SJSA1 (cell line): Measurements from ENCODE around the gene RHOJ. TPM values are rescaled to one million over a fixed set of nuclear protein-coding genes. Genes with fewer than 3 reads are reported as not detected.

Experiments used
- DNase-seq, 2 experiments: peaks; one replicate each; pipeline ENCODE4 v3.0.0-alpha.2; 2015 to 2020; ENCODE audit warnings: low spot score in 2 of 2, low read depth in 1 of 2
- H3K27ac ChIP-seq: fragments of 250-450 bp; sonication (Bioruptor Pico); 2 replicates; pipeline ENCODE4 v1.5.1; 2020; ENCODE audit warnings: mild to moderate bottlenecking, moderate library complexity
- H3K27me3 ChIP-seq: fragments of 250-450 bp; sonication (Bioruptor Pico); replicated peaks from 2 replicates; pipeline ENCODE4 v1.5.1; 2020; ENCODE audit warnings: mild to moderate bottlenecking, moderate library complexity
- H3K36me3 ChIP-seq: fragments of 250-450 bp; sonication (Bioruptor Pico); 2 replicates; pipeline ENCODE4 v1.5.1; 2020; ENCODE audit warnings: mild to moderate bottlenecking
- H3K4me1 ChIP-seq: fragments of 250-450 bp; sonication (Bioruptor Pico); replicated peaks from 2 replicates; pipeline ENCODE4 v1.6.1; 2021; ENCODE audit warnings: mild to moderate bottlenecking
- H3K4me3 ChIP-seq: fragments of 250-450 bp; sonication (Bioruptor Pico); 2 replicates; pipeline ENCODE4 v1.5.1; 2020; ENCODE audit warnings: mild to moderate bottlenecking
- H3K9me3 ChIP-seq: fragments of 250-450 bp; sonication (Bioruptor Pico); replicated peaks from 2 replicates; pipeline ENCODE4 v1.5.1; 2020; ENCODE audit warnings: mild to moderate bottlenecking
- total RNA-seq: library from RNA; depleted of rRNA; stranded (reverse); fragments of >200 nt; shearing (Covaris generic); gene quantifications from 2 replicates; pipeline ENCODE4 v1.2.3, GENCODE V29; 2014

RHOJ gene
- total RNA-seq, 1 experiment from 2014 or later = 0.32 TPM

GRCh38 chr14:63191211-63191610 is 13.0 kb upstream of the RHOJ start:
- no peak for DNase-seq
- Histone ChIP-seq H3K4me1 (no peaks in the 10 kb centered on the region), H3K27ac (no peak overlapping the region), H3K27me3 (no peaks in the 10 kb centered on the region), H3K4me3 (no peak overlapping the region), H3K9me3 (no peaks in the 10 kb centered on the region), H3K36me3 (no peaks in the 10 kb centered on the region)

- Histone ChIP-seq H3K9me3 (no peaks in the 10 kb centered on the region), H3K27ac (no peak overlapping the region), H3K27me3 (no peaks in the 10 kb centered on the region), H3K4me1 (no peaks in the 10 kb centered on the region), H3K36me3 (no peaks in the 10 kb centered on the region), H3K4me3 (no peak overlapping the region)
- no peak for DNase-seq
These were observed 12.2 kb upstream of the RHOJ start for GRCh38 chr14:63192085-63192484.

DNA sequence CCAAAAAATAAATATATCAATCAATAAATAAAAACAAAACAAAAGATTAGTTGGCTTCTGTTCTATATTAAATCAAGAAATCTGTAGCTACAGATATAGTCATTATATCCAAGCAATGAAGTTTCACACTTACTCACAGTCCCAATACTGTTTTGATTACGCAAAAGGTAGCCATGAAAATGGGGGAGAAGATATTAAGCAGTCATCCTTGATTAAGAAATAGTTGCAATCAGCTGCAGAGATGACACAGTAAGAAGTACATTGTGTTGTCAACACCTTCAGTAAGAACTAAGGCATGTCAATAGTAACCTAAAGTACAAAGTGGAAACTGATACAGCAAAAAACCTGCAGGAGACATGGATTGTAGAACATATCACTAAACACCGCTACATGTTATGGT is 11.0 kb upstream of the RHOJ start:
- no peak for DNase-seq
- Histone ChIP-seq H3K36me3 (no peaks in the 10 kb centered on the region), H3K4me3 (no peak overlapping the region), H3K9me3 (no peaks in the 10 kb centered on the region), H3K27me3 (no peaks in the 10 kb centered on the region), H3K27ac (no peak overlapping the region), H3K4me1 (no peaks in the 10 kb centered on the region)

GRCh38 chr14:63200035-63200740 is 4.1 kb upstream of the RHOJ start:
- no peaks in the 10 kb centered on the region for H3K27me3 ChIP-seq
- H3K36me3 ChIP-seq = no peaks in the 10 kb centered on the region
- no peaks in the 10 kb centered on the region for H3K9me3 ChIP-seq
- H3K27ac ChIP-seq = no peak overlapping the region
- H3K4me3 ChIP-seq = no peak overlapping the region
- H3K4me1 ChIP-seq = peaks cover 12% of the 10 kb centered on the region
- no peak for DNase-seq

GRCh38 chr14:63200767-63201166 is 3.5 kb upstream of the RHOJ start:
- no peaks in the 10 kb centered on the region for H3K9me3 ChIP-seq
- peaks cover 12% of the 10 kb centered on the region for H3K4me1 ChIP-seq
- DNase-seq = no peak
- no peaks in the 10 kb centered on the region for H3K36me3 ChIP-seq
- no peaks in the 10 kb centered on the region for H3K27me3 ChIP-seq
- H3K4me3 ChIP-seq = no peak overlapping the region
- H3K27ac ChIP-seq = no peak overlapping the region

DNA sequence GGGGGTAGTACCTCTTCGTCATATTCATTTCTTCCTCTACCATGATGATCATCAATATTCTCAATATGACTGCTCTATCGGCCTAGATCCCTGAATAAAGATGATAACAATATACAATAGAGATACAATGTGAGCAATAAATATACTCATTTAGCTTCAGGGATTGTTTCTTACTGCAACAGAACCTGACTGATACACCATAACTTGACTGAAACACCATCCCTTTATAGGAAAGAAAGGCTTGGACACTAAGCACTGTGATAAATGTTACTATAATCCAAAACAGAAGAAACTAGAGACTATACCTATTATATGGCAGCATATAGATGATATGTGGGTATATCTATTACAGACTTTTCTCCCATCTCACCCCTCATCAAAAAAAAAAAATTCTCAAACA is 1.2 kb upstream of the RHOJ start:
- no peak for DNase-seq
- Histone ChIP-seq H3K4me3 (no peak overlapping the region), H3K9me3 (no peaks in the 10 kb centered on the region), H3K36me3 (no peaks in the 10 kb centered on the region), H3K4me1 (peaks cover 12% of the 10 kb centered on the region), H3K27me3 (no peaks in the 10 kb centered on the region), H3K27ac (no peak overlapping the region)

GRCh38 chr14:63203618-63204406 is 431 bp upstream of the RHOJ start:
- H3K9me3 ChIP-seq = no peaks in the 10 kb centered on the region
- peak overlapping the region; percentile 59 for H3K27ac ChIP-seq
- no peaks in the 10 kb centered on the region for H3K27me3 ChIP-seq
- peak; percentile 78 to 86 for DNase-seq
- no peaks in the 10 kb centered on the region for H3K36me3 ChIP-seq
- H3K4me3 ChIP-seq = peak overlapping the region; percentile 29
- peaks cover 12% of the 10 kb centered on the region for H3K4me1 ChIP-seq

DNA sequence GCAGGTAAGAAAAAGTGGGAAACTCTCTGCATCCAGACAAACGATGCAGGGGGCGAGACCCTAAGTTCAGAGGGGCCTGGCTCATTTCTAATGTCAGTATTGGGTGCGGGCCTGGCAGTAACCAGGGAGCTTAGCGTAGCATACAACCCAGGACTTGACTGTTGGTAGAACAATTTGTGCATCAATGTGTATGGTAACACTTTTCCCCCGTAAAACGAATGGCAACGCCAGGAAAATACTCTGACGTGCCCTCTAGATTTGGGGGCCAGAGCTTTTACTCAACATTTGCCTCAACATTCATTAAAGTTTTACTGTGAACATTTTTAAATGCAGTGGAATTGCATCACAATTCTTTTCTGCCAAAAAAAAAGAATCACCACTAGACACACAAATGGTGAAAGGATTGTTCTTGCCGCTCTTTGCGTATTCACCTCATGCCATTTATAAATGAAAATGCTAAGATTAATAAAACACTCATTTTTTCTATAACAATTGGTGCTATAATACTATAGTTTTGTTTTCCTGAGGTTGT is 867 bp downstream of the RHOJ start:
- peak overlapping the region; percentile 29 for H3K4me3 ChIP-seq
- H3K36me3 ChIP-seq = no peaks in the 10 kb centered on the region
- peaks cover 12% of the 10 kb centered on the region for H3K4me1 ChIP-seq
- peak overlapping the region; percentile 59; the same call in 1 of the 2 replicates for H3K27ac ChIP-seq
- no peak for DNase-seq
- H3K9me3 ChIP-seq = no peaks in the 10 kb centered on the region
- no peaks in the 10 kb centered on the region for H3K27me3 ChIP-seq

GRCh38 chr14:63205866-63206265 is 1.6 kb downstream of the RHOJ start:
- Histone ChIP-seq H3K4me3 (no peak overlapping the region), H3K4me1 (peaks cover 12% of the 10 kb centered on the region), H3K36me3 (no peaks in the 10 kb centered on the region), H3K9me3 (no peaks in the 10 kb centered on the region), H3K27ac (no peak overlapping the region), H3K27me3 (no peaks in the 10 kb centered on the region)
- DNase-seq = no peak

- no peaks in the 10 kb centered on the region for H3K36me3 ChIP-seq
- peaks cover 8% of the 10 kb centered on the region for H3K4me1 ChIP-seq
- no peaks in the 10 kb centered on the region for H3K27me3 ChIP-seq
- DNase-seq = no peak
- H3K4me3 ChIP-seq = no peak overlapping the region
- H3K9me3 ChIP-seq = no peaks in the 10 kb centered on the region
- H3K27ac ChIP-seq = no peak overlapping the region
These were observed 4.9 kb downstream of the RHOJ start for GRCh38 chr14:63209160-63209559.

DNA sequence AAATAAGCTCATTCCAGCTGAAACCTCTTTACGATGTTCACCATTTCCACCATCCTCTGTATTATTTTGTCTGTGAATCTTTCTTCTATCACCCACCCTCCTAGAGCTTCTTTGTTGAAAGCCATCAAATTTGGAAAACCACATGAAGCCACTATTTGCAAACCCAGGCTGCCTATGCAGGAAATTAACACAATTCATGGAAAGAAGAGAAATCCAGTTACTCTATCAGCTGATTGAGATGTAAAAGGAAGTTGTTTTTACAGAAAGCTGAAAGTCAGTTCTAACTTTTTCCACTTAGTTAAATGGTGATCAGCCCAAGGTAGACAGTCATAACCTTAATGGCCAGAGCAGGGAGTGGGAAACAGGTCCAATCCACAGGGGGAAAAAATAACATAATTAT is 6.6 kb downstream of the RHOJ start:
- H3K9me3 ChIP-seq = no peaks in the 10 kb centered on the region
- H3K4me1 ChIP-seq = no peaks in the 10 kb centered on the region
- H3K36me3 ChIP-seq = no peaks in the 10 kb centered on the region
- H3K4me3 ChIP-seq = no peak overlapping the region
- H3K27me3 ChIP-seq = no peaks in the 10 kb centered on the region
- no peak overlapping the region for H3K27ac ChIP-seq
- no peak for DNase-seq

DNA sequence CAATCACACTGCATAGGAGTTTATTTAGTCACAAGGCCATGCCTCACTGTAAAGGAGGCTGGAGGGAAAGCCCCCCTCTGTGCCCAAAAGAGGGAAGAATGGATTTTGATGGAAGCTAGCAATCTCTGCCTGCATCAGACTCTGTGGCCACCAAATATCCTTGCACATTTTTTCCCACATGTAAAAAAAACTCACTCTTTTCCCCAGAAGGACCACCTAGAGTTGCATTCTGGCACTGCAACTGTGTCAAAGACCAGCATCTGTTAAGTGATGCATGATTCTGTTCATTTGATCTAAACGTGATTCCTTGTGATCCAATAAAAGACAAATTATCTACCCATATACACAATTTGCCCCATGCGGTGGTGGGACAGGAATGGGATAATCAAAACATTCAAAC is 8.0 kb downstream of the RHOJ start:
- Histone ChIP-seq H3K9me3 (no peaks in the 10 kb centered on the region), H3K27me3 (no peaks in the 10 kb centered on the region), H3K27ac (no peak overlapping the region), H3K4me3 (no peak overlapping the region), H3K4me1 (no peaks in the 10 kb centered on the region), H3K36me3 (no peaks in the 10 kb centered on the region)
- DNase-seq = no peak

DNA sequence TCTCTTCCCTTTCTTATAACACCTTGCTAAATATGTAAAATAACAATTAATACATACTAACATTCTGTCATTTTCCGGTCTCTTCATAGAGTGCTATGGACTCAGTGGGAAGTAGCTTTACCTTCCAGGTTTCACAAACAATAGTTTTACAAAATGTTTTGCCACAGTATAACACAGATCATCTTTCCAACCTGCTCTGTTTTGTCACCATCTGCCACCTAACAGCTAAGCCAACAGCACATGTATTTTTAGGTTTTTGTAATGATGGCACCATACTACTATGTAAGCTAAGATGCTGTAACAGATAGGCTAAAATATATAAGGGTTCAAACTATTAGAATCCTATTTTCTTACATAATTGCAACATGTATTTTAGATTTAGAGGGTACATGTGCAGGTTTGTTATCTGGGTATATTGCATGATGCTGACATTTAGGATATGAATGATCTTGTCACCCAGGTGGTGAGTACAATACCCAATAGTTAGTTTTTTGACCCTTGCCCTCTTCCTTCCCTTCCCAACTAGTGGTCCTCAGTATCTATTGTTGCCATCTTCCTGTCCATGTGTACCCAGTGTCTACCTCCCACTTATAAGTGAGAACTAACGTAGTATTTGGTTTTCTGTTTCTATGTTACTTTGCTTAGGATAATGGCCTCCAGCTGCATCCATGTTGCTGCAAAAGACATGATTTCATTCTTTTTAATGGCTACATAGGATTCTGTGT is 8.7 kb downstream of the RHOJ start:
- no peaks in the 10 kb centered on the region for H3K27me3 ChIP-seq
- DNase-seq = no peak
- H3K36me3 ChIP-seq = no peaks in the 10 kb centered on the region
- no peak overlapping the region for H3K4me3 ChIP-seq
- no peaks in the 10 kb centered on the region for H3K9me3 ChIP-seq
- H3K27ac ChIP-seq = no peak overlapping the region
- H3K4me1 ChIP-seq = no peaks in the 10 kb centered on the region
